Neural crest cell (in vitro differentiated cells): ENCODE measurements around the gene EIF2B2. TPM values are rescaled to one million over a fixed set of nuclear protein-coding genes. Genes with fewer than 3 reads are reported as not detected.

Source experiments
- DNase-seq: peaks from one replicate; pipeline ENCODE4 v3.0.0; 2021; ENCODE audit warnings: low read depth, mixed read lengths, low spot score
- H3K27ac Mint-ChIP-seq: one replicate; pipeline ENCODE4 v1.8.0; 2021; ENCODE audit warnings: mild to moderate bottlenecking, mixed read lengths; ENCODE audit not compliant: unreplicated experiment
- H3K27me3 Mint-ChIP-seq: 2 replicates; pipeline ENCODE4 v1.8.0; 2021; ENCODE audit warnings: low read depth, mild to moderate bottlenecking, mixed read lengths
- H3K36me3 Mint-ChIP-seq: 2 replicates; pipeline ENCODE4 v1.8.0; 2021; ENCODE audit warnings: low read depth, mild to moderate bottlenecking, mixed read lengths
- H3K4me1 Mint-ChIP-seq: 2 replicates; pipeline ENCODE4 v1.8.0; 2021; ENCODE audit warnings: mixed read lengths
- H3K4me3 Mint-ChIP-seq: one replicate; pipeline ENCODE4 v1.8.0; 2021; ENCODE audit warnings: mild to moderate bottlenecking, mixed read lengths
- H3K9me3 Mint-ChIP-seq: 2 replicates; pipeline ENCODE4 v1.8.0; 2021; ENCODE audit warnings: mixed read lengths
- long read RNA-seq: library from polyadenylated mRNA; unstranded; transcript quantifications from one replicate; pipeline ENCODE4 v2.0.0, GENCODE V29; 2020
- total RNA-seq: library from RNA; stranded (reverse); gene quantifications from 2 replicates; pipeline ENCODE4 v1.2.1, GENCODE V29; 2021
- TF ChIP-seq, protein P1 (sequence below): fragments of 200-600 bp; sonication (generic); conservative IDR thresholded peaks from 2 replicates; pipeline ENCODE4 v1.5.0; 2021; ENCODE audit warnings: antibody characterized with exemption, mild to moderate bottlenecking

Gene EIF2B2
- 50.5 TPM in 2 replicates for total RNA-seq
- long read RNA-seq, full-length matches to known transcripts: 88 of 96 reads
- long read RNA-seq, partial matches to known transcripts: 7 of 96 reads
- long read RNA-seq, other reads (novel, unspliced or antisense): 1 of 96 reads

DNA sequence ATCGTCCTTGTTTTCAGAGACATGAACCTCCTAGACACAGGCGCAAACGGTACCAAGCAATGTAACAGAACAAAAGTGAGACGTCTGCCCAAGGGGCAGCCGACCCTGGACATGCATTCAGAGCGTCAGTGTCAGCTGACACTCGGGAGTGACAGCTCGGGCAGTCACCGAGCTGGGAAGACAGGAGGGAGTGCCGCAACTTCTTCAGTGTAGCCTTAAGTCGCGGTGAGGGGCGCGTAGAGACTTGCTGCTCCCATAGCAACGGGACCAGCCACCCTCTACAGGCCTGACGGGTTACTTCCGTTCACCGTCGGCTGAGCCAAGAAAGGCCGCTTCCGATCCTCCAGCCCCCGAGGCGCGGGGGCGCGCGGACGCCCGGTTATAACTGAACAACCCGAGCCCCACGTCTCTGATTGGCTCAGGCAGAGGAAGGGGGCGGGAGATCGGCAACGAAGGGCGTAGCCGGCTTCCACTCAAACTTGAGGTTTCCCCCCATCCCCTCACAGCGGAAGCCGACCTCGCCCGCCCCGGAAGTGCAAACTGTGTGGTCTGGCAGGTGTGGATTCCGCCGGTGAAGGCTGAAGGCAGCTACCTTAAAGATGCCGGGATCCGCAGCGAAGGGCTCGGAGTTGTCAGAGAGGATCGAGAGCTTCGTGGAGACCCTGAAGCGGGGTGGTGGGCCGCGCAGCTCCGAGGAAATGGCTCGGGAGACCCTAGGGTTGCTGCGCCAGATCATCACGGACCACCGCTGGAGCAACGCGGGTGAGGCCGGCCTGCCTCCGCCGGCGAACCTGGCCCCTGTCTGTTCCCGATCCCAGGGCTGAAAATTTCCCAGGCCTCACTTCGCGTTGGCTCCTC is at the start of gene EIF2B2:
TSS of gene EIF2B2 (plus strand) at position 530 of the 858 bp plus-strand sequence. CDS start at position 600, 70 bp downstream.
- Mint-ChIP-seq H3K4me3 (peak within 1 kb of the TSS; percentile 99), H3K4me1 (peaks cover 23% of the 10 kb centered on the region), H3K27ac (peak within 1 kb of the TSS; percentile 93), H3K9me3 (no peaks in the 10 kb centered on the region), H3K27me3 (peaks cover 2% of the 10 kb centered on the region), H3K36me3 (peaks cover 12% of the 10 kb centered on the region)
- TF ChIP-seq, protein P1, sequence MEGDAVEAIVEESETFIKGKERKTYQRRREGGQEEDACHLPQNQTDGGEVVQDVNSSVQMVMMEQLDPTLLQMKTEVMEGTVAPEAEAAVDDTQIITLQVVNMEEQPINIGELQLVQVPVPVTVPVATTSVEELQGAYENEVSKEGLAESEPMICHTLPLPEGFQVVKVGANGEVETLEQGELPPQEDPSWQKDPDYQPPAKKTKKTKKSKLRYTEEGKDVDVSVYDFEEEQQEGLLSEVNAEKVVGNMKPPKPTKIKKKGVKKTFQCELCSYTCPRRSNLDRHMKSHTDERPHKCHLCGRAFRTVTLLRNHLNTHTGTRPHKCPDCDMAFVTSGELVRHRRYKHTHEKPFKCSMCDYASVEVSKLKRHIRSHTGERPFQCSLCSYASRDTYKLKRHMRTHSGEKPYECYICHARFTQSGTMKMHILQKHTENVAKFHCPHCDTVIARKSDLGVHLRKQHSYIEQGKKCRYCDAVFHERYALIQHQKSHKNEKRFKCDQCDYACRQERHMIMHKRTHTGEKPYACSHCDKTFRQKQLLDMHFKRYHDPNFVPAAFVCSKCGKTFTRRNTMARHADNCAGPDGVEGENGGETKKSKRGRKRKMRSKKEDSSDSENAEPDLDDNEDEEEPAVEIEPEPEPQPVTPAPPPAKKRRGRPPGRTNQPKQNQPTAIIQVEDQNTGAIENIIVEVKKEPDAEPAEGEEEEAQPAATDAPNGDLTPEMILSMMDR: peak; percentile 47
- peak; percentile 98 for DNase-seq

DNA sequence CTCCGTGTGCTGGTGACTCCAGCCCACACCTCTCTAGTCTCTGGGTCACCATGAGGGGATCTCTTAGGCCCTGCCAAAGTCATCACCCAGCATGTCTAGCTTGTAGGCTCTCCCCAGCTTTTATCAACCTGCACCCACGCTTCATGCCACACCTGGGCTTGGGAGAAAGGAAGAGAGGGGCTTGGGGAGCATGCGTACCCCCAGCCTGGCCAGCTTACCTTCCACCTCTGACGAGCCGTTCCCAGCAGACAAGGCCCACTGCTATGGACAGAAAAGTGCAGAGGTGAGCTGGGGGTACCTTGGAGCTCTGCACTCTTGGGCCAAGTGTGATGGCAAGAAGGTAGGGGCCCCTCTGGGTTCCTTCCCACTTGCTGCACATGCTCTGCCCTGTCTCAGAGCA is 49.0 kb upstream of the EIF2B2 start:
- H3K4me1 Mint-ChIP-seq: peaks cover 20% of the 10 kb centered on the region
- H3K9me3 Mint-ChIP-seq: no peaks in the 10 kb centered on the region
- DNase-seq: no peak
- H3K27me3 Mint-ChIP-seq: no peaks in the 10 kb centered on the region
- H3K36me3 Mint-ChIP-seq: no peaks in the 10 kb centered on the region
- no peak overlapping the region for H3K27ac Mint-ChIP-seq
- TF ChIP-seq, protein P1: no peak
- no peak overlapping the region for H3K4me3 Mint-ChIP-seq

DNA sequence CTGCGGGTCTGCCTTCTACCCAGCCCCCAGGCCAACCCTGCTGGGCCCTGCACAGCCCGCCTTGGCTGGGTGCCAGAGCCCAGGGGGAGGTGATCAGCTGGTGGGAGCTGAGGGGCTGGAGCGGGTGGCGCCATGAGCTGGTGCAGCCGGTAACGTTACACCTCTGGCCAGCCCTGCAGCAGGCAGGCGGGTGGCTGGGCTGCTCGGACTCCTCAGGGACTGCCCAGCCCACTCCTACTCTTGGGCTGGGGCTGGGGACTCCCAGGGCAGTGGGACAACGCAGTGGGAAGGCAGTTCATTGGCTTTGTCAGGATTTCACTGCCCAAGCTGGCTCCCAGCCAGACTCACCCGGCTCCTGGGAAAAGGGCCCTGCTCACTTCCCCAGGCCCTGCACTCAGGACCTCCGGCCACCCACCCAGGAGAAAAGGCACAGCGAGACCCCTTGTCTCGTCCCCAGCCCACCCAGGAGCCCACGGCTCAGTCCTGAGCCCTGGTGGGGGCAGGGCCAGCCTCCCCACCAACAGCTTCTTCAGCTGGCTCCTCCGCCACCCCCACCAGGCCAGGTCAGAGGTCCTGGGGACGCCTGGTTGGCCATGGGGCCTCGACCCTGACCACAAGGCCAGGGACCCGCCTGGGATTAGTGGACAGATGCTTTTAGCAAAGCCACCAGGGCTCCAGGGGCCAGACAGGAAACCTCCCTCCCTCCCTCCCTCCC is 48.3 kb upstream of the EIF2B2 start:
- no peaks in the 10 kb centered on the region for H3K36me3 Mint-ChIP-seq
- no peaks in the 10 kb centered on the region for H3K27me3 Mint-ChIP-seq
- H3K9me3 Mint-ChIP-seq: no peaks in the 10 kb centered on the region
- peaks cover 20% of the 10 kb centered on the region for H3K4me1 Mint-ChIP-seq
- H3K27ac Mint-ChIP-seq: no peak overlapping the region
- H3K4me3 Mint-ChIP-seq: no peak overlapping the region
- no peak for DNase-seq
- TF ChIP-seq, protein P1: no peak

DNA sequence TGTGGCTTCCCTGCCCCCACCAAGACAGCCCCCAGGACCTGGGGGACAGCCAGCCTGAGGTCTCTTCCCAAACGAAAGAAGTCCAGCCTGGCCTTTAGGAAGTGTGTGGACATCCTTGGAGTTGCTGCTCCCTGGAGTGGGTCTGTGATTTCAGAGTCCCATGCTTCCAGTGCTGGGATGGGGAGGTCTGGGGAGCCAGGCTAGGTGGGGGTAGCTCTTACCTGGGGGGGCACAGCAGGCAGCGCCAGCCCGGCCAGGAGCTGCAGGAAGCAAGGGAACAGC is 47.8 kb upstream of the EIF2B2 start:
- TF ChIP-seq, protein P1: no peak
- H3K4me1 Mint-ChIP-seq: peaks cover 20% of the 10 kb centered on the region

DNA sequence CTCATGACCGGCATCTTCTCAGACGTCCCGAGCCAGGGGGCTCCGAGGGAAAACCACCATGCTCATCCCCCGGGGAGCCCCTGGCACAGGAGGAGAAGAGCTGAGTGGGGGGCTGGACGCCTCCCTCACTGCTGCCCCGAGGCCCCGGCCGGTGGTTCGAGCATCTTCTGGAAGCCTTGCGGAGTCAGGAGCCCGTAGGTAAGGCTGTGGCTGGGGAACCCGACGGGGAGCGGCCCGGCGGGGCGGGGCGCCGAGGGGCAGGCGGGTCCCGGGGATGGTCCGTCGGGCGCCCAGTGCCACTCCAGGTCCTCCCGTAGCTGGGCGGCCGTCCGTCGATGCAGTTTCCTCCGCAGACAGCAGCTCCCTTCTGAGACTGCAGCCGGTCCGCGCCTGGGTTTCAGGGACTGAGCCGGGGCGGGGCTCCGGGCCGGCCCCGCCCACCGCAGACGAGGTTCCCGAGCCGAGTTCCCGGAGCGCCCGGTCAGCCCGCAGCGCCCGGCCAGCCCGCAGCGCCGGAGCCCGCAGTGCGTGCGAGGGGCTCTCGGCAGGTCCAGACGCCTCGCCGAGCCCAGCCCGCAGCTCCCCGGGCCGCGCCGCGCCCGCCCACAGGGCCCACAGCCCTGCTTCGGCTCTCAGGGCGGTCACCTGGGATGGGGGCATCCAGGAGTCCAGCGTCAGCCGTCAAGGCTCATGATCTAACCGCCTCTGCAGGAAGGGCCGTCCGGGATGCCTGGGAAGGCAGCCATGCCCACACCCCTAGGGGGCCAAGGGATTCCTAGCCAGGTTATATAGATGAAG is 47.3 kb upstream of the EIF2B2 start, which contains the start of gene PGF:
TSS of gene PGF (minus strand) at position 369 of the 798 bp plus-strand sequence. CDS start at position 14, 355 bp downstream.
- H3K27me3 Mint-ChIP-seq: no peaks in the 10 kb centered on the region
- peak; percentile 51 for DNase-seq
- TF ChIP-seq, protein P1: no peak

More for the DNA sequence above, 47.8 kb upstream of the EIF2B2 start:
- Mint-ChIP-seq H3K27me3 (no peaks in the 10 kb centered on the region), H3K27ac (no peak overlapping the region), H3K9me3 (no peaks in the 10 kb centered on the region), H3K4me3 (no peak overlapping the region), H3K36me3 (no peaks in the 10 kb centered on the region)
- no peak for DNase-seq

More for the DNA sequence above, 47.3 kb upstream of the EIF2B2 start, which contains the start of gene PGF:
- Mint-ChIP-seq H3K4me3 (peak within 1 kb of the TSS; percentile 29), H3K4me1 (peaks cover 20% of the 10 kb centered on the region), H3K9me3 (no peaks in the 10 kb centered on the region), H3K36me3 (no peaks in the 10 kb centered on the region), H3K27ac (peak within 1 kb of the TSS; percentile 32)
